ENCODE data around the gene PDAP1. TPM values are rescaled to one million over a fixed set of nuclear protein-coding genes. Genes with fewer than 3 reads are reported as not detected.

PDAP1 gene
- total and polyA plus RNA-seq, 2 experiments from 2014 or later: 93.1 to 134 TPM

GRCh38 chr7:99404977-99405320 lies 3.4 kb downstream of the PDAP1 start (continued):
- TF ChIP-seq REST (IDR thresholded peaks at IDR 0.05; ENCODE audit: unreplicated experiment): no peak
- no peak for TF ChIP-seq POLR2AphosphoS5 (IDR thresholded peaks at IDR 0.05; ENCODE audit: low read depth)
- TF ChIP-seq CTCF (conservative IDR thresholded peaks at IDR 0.05; ENCODE audit: low read depth in 2 of 2): no peak

GRCh38 chr7:99404235-99404976 lies 4.0 kb downstream of the PDAP1 start:
- no peaks in the 10 kb centered on the region for H3K9me3 Mint-ChIP-seq
- ATAC-seq (no peak), DNase-seq (ENCODE audit: low spot score) (no peak)
- Histone ChIP-seq H3K4me2 (no peak overlapping the region), H4K20me1 (replicated peaks; ENCODE audit: insufficient read depth) (peaks cover 31% of the 10 kb centered on the region), H3K36me3 (ENCODE audit: insufficient read depth) (peaks cover 27% of the 10 kb centered on the region), H2AFZ (no peak overlapping the region), H3K79me2 (replicated peaks; ENCODE audit: insufficient read depth) (peaks cover 56% of the 10 kb centered on the region), H3F3A (replicated peaks; ENCODE audit: low read depth) (peaks cover 23% of the 10 kb centered on the region), H3K9me2 (ENCODE audit: insufficient read depth) (no peaks in the 10 kb centered on the region), H3K27me3 (ENCODE audit: insufficient read depth) (no peaks in the 10 kb centered on the region), H3K4me1 (ENCODE audit: insufficient read depth) (peaks cover 16% of the 10 kb centered on the region), H3K4me3 (no peak overlapping the region), H3K27ac (ENCODE audit: low read depth) (no peak overlapping the region)
- H3K27ac Mint-ChIP-seq: no peak overlapping the region
- H3K4me3 Mint-ChIP-seq: no peak overlapping the region; the same call in 2 of the 3 replicates
- peaks cover 64% of the 10 kb centered on the region for H3K36me3 Mint-ChIP-seq (ENCODE audit: low read depth)
- peaks cover 14% of the 10 kb centered on the region for H3K4me1 Mint-ChIP-seq
- peaks cover 13% of the 10 kb centered on the region for H3K27me3 Mint-ChIP-seq (ENCODE audit: insufficient read depth, low read depth, poor library complexity)
- TF ChIP-seq ETS1 (IDR thresholded peaks at IDR 0.05): no peak
- no peak for TF ChIP-seq ZNF331 (CRISPR knock-in tag; IDR thresholded peaks at IDR 0.05; ENCODE audit: low read depth)
- no peak for TF ChIP-seq ZNF114 (CRISPR knock-in tag; IDR thresholded peaks at IDR 0.05)
- TF ChIP-seq EZH2phosphoT487 (IDR thresholded peaks at IDR 0.05; ENCODE audit: unreplicated experiment): no peak
- TF ChIP-seq STAT1 (IDR thresholded peaks at IDR 0.05; ENCODE audit: unreplicated experiment): no peak
- TF ChIP-seq ZNF462 (CRISPR knock-in tag; IDR thresholded peaks at IDR 0.05): no peak
- TF ChIP-seq NANOG (IDR thresholded peaks at IDR 0.05; ENCODE audit: borderline replicate concordance): no peak
- TF ChIP-seq CREB1 (CRISPR knock-in tag; IDR thresholded peaks at IDR 0.05; ENCODE audit: low read depth): no peak
